ENCODE results near the gene LIF. TPM values are rescaled to one million over a fixed set of nuclear protein-coding genes. Genes with fewer than 3 reads are reported as not detected.
A peak's percentile ranks its signal among the peaks of the same experiment; 100 is the strongest.

Gene LIF
- total and polyA plus RNA-seq, 2 experiments from 2014 or later: 1.4 to 1.9 TPM

DNA sequence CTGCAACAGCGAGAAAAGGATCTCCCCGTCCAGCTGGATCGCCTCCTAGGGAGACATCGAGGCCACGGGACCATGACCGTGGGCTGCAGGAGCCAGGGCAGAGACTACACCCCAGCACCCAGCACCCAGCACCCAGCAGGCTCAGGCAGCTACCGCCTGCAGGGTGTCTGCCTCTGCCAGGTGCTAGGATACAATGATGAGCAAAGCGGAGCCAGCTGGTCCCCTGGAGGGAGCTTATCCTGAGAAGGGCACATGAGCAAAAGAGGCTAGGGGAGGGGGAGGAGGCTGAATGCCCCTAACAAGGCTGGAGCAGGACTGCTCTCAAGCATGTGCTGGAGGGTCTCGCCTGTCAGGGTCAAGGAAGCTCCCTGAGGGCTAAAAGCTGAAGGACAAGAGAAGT lies 47.5 kb upstream of the LIF start:
- H3K9ac ChIP-seq: no peak overlapping the region
- H3K27me3 ChIP-seq (replicated peaks; ENCODE audit: insufficient read depth): no peaks in the 10 kb centered on the region
- no peak for DNase-seq
- no peak overlapping the region for H2AFZ ChIP-seq
- H3K27ac ChIP-seq: no peak overlapping the region
- H3K79me2 ChIP-seq (ENCODE audit: insufficient read depth): no peaks in the 10 kb centered on the region; the same call in 1 of the 2 replicates
- no peaks in the 10 kb centered on the region for H4K20me1 ChIP-seq (ENCODE audit: insufficient read depth)
- H3K9me3 ChIP-seq (ENCODE audit: low read depth): no peaks in the 10 kb centered on the region
- peaks cover 4% of the 10 kb centered on the region; the same call in 1 of the 2 replicates for H3K36me3 ChIP-seq (ENCODE audit: low read depth)
- H3K4me1 ChIP-seq (ENCODE audit: insufficient read depth): peaks cover 12% of the 10 kb centered on the region
- 94 to 95% methylated on average over 9 of the region's 9 CpGs for WGBS, 2 experiments (ENCODE audit: low coverage in 1 of 2, low lambda C conversion rate in 2 of 2, missing lambda C conversion rate in 2 of 2)
- H3K4me2 ChIP-seq (ENCODE audit: unreplicated experiment): no peak overlapping the region
- H3K9me2 ChIP-seq (ENCODE audit: insufficient read depth): no peaks in the 10 kb centered on the region
- H3F3A ChIP-seq (ENCODE audit: insufficient read depth): peaks cover 17% of the 10 kb centered on the region
- H3K4me3 ChIP-seq: no peak overlapping the region
- in situ Hi-C loops (cut with MboI): no loop called here
- TF ChIP-seq EZH2phosphoT487 (IDR thresholded peaks at IDR 0.05; ENCODE audit: insufficient read depth, low read depth) (no peak), EZH2 (IDR thresholded peaks at IDR 0.05; ENCODE audit: insufficient read depth, poor library complexity, severe bottlenecking) (no peak)

- no peak overlapping the region for H2AFZ ChIP-seq
- no peak overlapping the region for H3K9ac ChIP-seq
- no peaks in the 10 kb centered on the region; the same call in 1 of the 2 replicates for H3K79me2 ChIP-seq (ENCODE audit: insufficient read depth)
- in situ Hi-C loops (cut with MboI): no loop called here
- no peak for TF ChIP-seq EZH2phosphoT487 (IDR thresholded peaks at IDR 0.05; ENCODE audit: insufficient read depth, low read depth)
- no peak for TF ChIP-seq EZH2 (IDR thresholded peaks at IDR 0.05; ENCODE audit: insufficient read depth, poor library complexity, severe bottlenecking)
- no peaks in the 10 kb centered on the region for H3K9me3 ChIP-seq (ENCODE audit: low read depth)
- H4K20me1 ChIP-seq (ENCODE audit: insufficient read depth): no peaks in the 10 kb centered on the region
- H3K9me2 ChIP-seq (ENCODE audit: insufficient read depth): no peaks in the 10 kb centered on the region
- no peak for DNase-seq
- H3K4me1 ChIP-seq (ENCODE audit: insufficient read depth): peaks cover 20% of the 10 kb centered on the region
- H3K36me3 ChIP-seq (ENCODE audit: low read depth): peaks cover 4% of the 10 kb centered on the region; the same call in 1 of the 2 replicates
- peaks cover 17% of the 10 kb centered on the region for H3F3A ChIP-seq (ENCODE audit: insufficient read depth)
- H3K4me3 ChIP-seq: no peak overlapping the region
- H3K4me2 ChIP-seq (ENCODE audit: unreplicated experiment): no peak overlapping the region
- H3K27me3 ChIP-seq (replicated peaks; ENCODE audit: insufficient read depth): no peaks in the 10 kb centered on the region
- 96% methylated on average over 7 of the region's 7 CpGs for WGBS, 2 experiments (ENCODE audit: low coverage in 1 of 2, low lambda C conversion rate in 2 of 2, missing lambda C conversion rate in 2 of 2)
- H3K27ac ChIP-seq: no peak overlapping the region
Measured at GRCh38 chr22:30293026-30293425, 46.5 kb upstream of the LIF start.

GRCh38 chr22:30292069-30292970 lies 45.8 kb upstream of the LIF start:
- Histone ChIP-seq H3K9me3 (ENCODE audit: low read depth) (no peaks in the 10 kb centered on the region), H2AFZ (no peak overlapping the region), H3K9me2 (ENCODE audit: insufficient read depth) (no peaks in the 10 kb centered on the region), H3F3A (ENCODE audit: insufficient read depth) (peaks cover 17% of the 10 kb centered on the region), H3K4me1 (ENCODE audit: insufficient read depth) (peaks cover 20% of the 10 kb centered on the region), H3K4me2 (ENCODE audit: unreplicated experiment) (no peak overlapping the region), H3K36me3 (ENCODE audit: low read depth) (peaks cover 4% of the 10 kb centered on the region; the same call in 1 of the 2 replicates), H3K4me3 (no peak overlapping the region), H3K9ac (no peak overlapping the region), H3K27me3 (replicated peaks; ENCODE audit: insufficient read depth) (no peaks in the 10 kb centered on the region), H3K79me2 (ENCODE audit: insufficient read depth) (no peaks in the 10 kb centered on the region; the same call in 1 of the 2 replicates), H3K27ac (no peak overlapping the region), H4K20me1 (ENCODE audit: insufficient read depth) (no peaks in the 10 kb centered on the region)
- no peak for TF ChIP-seq EZH2phosphoT487 (IDR thresholded peaks at IDR 0.05; ENCODE audit: insufficient read depth, low read depth)
- no peak for TF ChIP-seq EZH2 (IDR thresholded peaks at IDR 0.05; ENCODE audit: insufficient read depth, poor library complexity, severe bottlenecking)
- in situ Hi-C loops (cut with MboI): no loop called here
- 95 to 97% methylated on average over 14 to 17 of the region's 18 CpGs for WGBS, 2 experiments (ENCODE audit: low coverage in 1 of 2, low lambda C conversion rate in 2 of 2, missing lambda C conversion rate in 2 of 2)
- no peak for DNase-seq

- H3K79me2 ChIP-seq (ENCODE audit: insufficient read depth): no peaks in the 10 kb centered on the region; the same call in 1 of the 2 replicates
- no peak overlapping the region for H3K4me3 ChIP-seq
- H3K27me3 ChIP-seq (replicated peaks; ENCODE audit: insufficient read depth): no peaks in the 10 kb centered on the region
- H3K9me2 ChIP-seq (ENCODE audit: insufficient read depth): no peaks in the 10 kb centered on the region
- H3K4me2 ChIP-seq (ENCODE audit: unreplicated experiment): no peak overlapping the region
- H4K20me1 ChIP-seq (ENCODE audit: insufficient read depth): no peaks in the 10 kb centered on the region
- H3F3A ChIP-seq (ENCODE audit: insufficient read depth): peaks cover 17% of the 10 kb centered on the region
- no peak overlapping the region for H3K27ac ChIP-seq
- in situ Hi-C loops (cut with MboI): no loop called here
- no peaks in the 10 kb centered on the region for H3K9me3 ChIP-seq (ENCODE audit: low read depth)
- 68 to 71% methylated on average over 12 to 13 of the region's 13 CpGs for WGBS, 2 experiments (ENCODE audit: low coverage in 1 of 2, low lambda C conversion rate in 2 of 2, missing lambda C conversion rate in 2 of 2)
- no peak overlapping the region for H3K9ac ChIP-seq
- H3K36me3 ChIP-seq (ENCODE audit: low read depth): peaks cover 1% of the 10 kb centered on the region; the same call in 1 of the 2 replicates
- peak; percentile 52 for DNase-seq
- H2AFZ ChIP-seq: no peak overlapping the region
- TF ChIP-seq EZH2phosphoT487 (IDR thresholded peaks at IDR 0.05; ENCODE audit: insufficient read depth, low read depth): no peak
- TF ChIP-seq EZH2 (IDR thresholded peaks at IDR 0.05; ENCODE audit: insufficient read depth, poor library complexity, severe bottlenecking): no peak
- peaks cover 20% of the 10 kb centered on the region for H3K4me1 ChIP-seq (ENCODE audit: insufficient read depth)
Measured at GRCh38 chr22:30291058-30291892, 44.7 kb upstream of the LIF start.

All from GM23248 (cell line).